HCT116 (cell line): ENCODE data around the gene ST3GAL3.

ENCODE experiments used
- EGR1 ChIP-seq: IDR thresholded peaks from 2 replicates; pipeline ENCODE4 v1.6.1; 2012; ENCODE audit warnings: low read depth
- POLR2A ChIP-seq: IDR thresholded peaks from 2 replicates; pipeline ENCODE4 v1.7.0; 2011; ENCODE audit warnings: borderline replicate concordance; ENCODE audit not compliant: insufficient read depth, insufficient read length; ENCODE audit errors: extremely low read depth
- ZNF274 ChIP-seq: fragments of 200-500 bp; sonication (Bioruptor generic); IDR thresholded peaks from 2 replicates; pipeline ENCODE4 v1.6.1; 2014; ENCODE audit warnings: mild to moderate bottlenecking, low read depth, low read length, inconsistent platforms
- TF ChIP-seq, protein P1 (sequence below), 3 experiments: fragments of 200-600 bp in 1 of 3; sonication (generic) in 1 of 3; IDR thresholded peaks in 2 of 3; conservative IDR thresholded peaks in 1 of 3; 2 replicates each; pipeline ENCODE4 v1.5.1; 2012 to 2017; ENCODE audit warnings: low read depth in 2 of 3, low read length in 2 of 3, antibody characterized with exemption in 1 of 3, borderline replicate concordance in 1 of 3, control low read depth in 1 of 3, mild to moderate bottlenecking in 1 of 3, mixed read lengths in 1 of 3, mixed run types in 1 of 3, moderate library complexity in 1 of 3; ENCODE audit not compliant: insufficient read depth in 1 of 3
- TF ChIP-seq, protein P2 (sequence below): IDR thresholded peaks from 2 replicates; pipeline ENCODE4 v1.6.1; 2011; ENCODE audit warnings: mild to moderate bottlenecking, low read length, moderate library complexity; ENCODE audit not compliant: insufficient replicate concordance; ENCODE audit errors: extremely low read depth

DNA sequence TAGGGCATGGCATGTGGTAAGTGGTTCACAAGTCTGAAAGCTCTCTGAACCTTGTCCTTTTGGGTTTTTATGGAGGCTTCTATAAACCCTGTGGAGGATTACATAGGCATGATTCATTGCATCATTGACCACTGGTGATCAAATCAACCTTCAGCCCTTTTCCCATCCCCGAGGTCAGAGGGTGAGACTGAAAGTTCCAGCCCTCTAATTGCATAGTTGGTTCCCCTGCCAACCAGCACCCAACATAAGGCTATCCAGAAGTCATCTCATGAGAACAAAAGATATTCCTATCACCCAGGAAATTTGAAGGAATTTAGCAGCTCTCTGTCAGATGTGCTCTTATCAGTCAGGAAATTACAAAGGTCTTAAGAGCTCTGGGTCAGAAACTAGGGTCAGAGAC lies 136.8 kb downstream of the ST3GAL3 start:
- TF ChIP-seq, protein P1, sequence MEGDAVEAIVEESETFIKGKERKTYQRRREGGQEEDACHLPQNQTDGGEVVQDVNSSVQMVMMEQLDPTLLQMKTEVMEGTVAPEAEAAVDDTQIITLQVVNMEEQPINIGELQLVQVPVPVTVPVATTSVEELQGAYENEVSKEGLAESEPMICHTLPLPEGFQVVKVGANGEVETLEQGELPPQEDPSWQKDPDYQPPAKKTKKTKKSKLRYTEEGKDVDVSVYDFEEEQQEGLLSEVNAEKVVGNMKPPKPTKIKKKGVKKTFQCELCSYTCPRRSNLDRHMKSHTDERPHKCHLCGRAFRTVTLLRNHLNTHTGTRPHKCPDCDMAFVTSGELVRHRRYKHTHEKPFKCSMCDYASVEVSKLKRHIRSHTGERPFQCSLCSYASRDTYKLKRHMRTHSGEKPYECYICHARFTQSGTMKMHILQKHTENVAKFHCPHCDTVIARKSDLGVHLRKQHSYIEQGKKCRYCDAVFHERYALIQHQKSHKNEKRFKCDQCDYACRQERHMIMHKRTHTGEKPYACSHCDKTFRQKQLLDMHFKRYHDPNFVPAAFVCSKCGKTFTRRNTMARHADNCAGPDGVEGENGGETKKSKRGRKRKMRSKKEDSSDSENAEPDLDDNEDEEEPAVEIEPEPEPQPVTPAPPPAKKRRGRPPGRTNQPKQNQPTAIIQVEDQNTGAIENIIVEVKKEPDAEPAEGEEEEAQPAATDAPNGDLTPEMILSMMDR (IDR thresholded peaks at IDR 0.05 in 2 of 3, conservative IDR thresholded peaks at IDR 0.05 in 1 of 3; ENCODE audit: borderline replicate concordance in 1 of 3, insufficient read depth in 1 of 3, low read depth in 2 of 3, low read length in 2 of 3) = no peak
- no peak for TF ChIP-seq POLR2A
- TF ChIP-seq EGR1 = no peak
- no peak for TF ChIP-seq ZNF274
- TF ChIP-seq, protein P2, sequence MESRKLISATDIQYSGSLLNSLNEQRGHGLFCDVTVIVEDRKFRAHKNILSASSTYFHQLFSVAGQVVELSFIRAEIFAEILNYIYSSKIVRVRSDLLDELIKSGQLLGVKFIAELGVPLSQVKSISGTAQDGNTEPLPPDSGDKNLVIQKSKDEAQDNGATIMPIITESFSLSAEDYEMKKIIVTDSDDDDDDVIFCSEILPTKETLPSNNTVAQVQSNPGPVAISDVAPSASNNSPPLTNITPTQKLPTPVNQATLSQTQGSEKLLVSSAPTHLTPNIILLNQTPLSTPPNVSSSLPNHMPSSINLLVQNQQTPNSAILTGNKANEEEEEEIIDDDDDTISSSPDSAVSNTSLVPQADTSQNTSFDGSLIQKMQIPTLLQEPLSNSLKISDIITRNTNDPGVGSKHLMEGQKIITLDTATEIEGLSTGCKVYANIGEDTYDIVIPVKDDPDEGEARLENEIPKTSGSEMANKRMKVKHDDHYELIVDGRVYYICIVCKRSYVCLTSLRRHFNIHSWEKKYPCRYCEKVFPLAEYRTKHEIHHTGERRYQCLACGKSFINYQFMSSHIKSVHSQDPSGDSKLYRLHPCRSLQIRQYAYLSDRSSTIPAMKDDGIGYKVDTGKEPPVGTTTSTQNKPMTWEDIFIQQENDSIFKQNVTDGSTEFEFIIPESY = no peak
